HG03064 (cell line): Measurements from ENCODE around the gene TMEM243.
"Not testable (repeated sequence)": the region's sequence is repeated elsewhere in the genome, so short reads cannot be mapped to it uniquely, and the experiment has no call there.

Experiments
- ATAC-seq: cut with Tn5 transposase; IDR thresholded peaks from one replicate; pipeline ENCODE4 v1.9.1; 2021; ENCODE audit warnings: low read depth; ENCODE audit not compliant: unreplicated experiment

TMEM243 gene

DNA sequence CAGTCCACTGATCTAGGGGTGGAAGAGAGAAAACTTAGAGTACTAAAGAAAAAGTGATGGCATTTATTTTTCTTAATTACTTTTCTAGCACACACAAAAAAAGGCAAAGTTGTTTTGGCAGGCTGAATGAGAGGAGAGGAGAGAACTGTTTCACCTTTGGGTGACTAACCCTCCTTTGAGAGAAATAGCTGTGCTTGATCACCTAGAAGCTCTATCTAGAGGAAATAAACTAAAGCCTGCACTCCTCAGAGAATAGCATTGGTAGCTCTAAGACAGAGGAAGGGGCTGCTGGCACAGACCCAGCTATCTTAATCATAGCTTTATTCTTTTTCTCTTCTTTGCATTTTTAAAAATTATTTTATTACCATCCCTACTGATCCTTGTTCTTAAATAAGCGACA, 6.3 kb downstream of the TMEM243 start:
- ATAC-seq: no peak

DNA sequence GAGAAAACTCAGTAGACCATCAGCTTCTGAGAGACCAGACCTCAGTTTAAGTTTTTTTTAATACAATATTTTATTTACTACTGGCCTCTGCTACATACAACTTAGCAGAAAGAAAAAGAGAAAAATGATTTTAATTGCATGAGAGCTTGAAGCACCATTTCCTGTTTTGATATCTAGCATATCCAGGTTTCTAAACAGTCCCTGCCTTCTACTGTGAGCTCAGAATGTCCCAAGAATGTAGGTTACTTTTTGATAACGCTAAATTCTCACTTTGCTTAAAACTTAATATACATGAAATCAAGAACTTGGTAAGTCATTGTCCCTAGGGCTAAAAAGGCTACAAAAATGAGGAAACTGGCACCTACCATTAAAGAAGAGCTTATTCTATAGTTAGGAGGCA, 7.0 kb downstream of the TMEM243 start:
- no peak for ATAC-seq

DNA sequence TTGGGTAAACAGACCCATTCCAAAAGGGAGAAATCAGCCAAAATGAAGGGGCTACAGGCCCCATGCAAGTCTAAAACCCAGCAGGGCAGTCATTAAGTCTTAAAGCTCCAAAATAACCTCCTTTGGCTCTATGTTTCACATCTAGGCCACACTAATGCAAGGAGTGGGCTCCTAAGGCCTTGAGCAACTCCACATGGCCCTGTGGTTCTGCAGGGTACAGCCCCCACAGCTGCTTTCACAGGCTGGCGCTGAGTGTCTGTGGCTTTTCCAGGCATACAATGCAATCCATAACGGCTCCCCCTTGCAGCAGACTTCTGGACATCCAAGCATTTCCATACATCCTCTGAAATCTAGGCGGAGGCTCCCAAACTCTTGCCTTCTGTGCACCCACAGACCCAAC, 9.0 kb downstream of the TMEM243 start:
- no peak for ATAC-seq

DNA sequence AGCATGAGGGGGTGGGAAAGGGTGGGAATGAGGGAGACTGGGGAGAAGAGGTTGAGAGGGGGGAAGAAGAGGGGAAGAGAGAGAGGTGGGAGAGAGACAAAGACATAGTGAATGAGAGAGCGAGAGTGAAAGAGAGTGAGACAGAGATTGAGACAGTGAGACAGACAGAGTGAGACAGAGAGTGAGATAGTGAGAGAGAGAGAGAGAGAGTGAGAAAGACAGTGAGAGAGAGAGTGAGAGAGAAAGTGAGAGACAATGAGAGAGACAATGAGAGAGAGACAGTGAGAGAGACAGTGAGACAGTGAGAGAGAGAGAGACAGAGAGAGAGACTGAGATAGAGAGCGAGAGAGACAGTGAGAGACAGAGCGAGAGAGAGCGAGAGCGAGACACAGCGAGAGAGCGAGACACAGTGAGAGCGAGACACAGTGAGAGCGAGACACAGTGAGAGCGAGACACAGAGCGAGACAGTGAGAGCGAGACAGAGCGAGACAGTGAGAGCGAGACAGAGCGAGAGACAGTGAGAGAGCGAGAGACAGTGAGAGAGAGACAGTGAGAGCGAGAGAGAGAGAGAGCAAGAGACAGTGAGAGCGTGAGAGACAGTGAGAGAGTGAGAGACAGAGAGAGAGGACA, 10.1 kb downstream of the TMEM243 start:
- ATAC-seq: no peak

DNA sequence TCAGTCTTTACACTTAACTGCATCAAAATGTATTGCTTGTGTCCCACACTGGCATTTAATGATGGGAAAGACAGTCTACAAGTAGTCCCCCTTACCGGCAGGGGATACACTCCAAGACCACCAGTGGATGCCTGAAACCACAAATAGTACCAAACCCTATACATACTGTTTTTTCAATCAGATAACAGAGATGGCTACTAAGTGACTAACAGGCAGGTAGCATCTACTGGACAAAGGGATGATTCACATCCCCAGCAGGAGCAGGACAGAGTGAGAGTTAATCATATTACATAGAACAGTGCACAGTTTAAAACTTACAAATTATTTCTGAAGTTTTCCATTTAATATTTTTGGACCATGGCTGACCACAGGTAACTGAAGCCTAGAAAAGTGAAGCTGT, 13.2 kb downstream of the TMEM243 start:
- ATAC-seq: no peak

DNA sequence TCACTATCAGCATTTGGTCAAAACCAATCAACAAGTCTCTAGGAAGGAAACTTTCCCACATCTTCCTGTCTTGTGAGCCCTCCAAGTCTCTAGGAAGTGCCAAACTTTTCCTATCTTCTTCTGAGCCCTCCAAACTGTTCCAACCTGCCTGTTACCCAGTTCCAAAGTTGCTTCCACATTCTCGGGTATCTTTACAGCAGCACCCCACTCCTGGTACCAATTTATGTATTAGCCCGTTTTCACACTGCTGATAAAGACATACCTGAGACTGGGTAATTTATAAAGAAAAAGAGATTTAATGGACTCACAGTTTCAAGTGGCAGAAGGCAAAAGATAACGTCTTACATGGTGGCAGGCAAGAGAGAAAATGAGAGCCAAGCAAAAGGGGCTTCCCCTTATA, 13.8 kb downstream of the TMEM243 start:
- not testable (repeated sequence) for ATAC-seq

DNA sequence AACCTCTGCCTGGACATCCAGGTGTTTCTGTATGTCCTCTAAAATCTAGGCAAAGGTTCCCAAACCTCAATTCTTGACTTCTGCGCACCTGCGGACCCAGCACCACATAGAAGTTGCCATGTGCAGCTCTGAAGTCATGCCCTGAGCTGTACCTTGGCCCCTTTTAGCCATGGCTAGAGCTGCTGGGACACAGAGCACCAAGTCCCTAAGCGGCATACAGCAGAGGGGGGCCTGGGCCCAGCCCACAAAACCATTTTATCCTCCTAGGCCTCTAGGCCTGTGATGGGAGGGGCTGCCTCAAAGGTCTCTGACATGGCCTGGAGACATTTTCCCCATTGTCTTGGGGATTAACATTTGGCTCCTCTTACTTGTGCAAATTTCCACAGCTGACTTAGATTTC, 14.6 kb downstream of the TMEM243 start:
- ATAC-seq: no peak

DNA sequence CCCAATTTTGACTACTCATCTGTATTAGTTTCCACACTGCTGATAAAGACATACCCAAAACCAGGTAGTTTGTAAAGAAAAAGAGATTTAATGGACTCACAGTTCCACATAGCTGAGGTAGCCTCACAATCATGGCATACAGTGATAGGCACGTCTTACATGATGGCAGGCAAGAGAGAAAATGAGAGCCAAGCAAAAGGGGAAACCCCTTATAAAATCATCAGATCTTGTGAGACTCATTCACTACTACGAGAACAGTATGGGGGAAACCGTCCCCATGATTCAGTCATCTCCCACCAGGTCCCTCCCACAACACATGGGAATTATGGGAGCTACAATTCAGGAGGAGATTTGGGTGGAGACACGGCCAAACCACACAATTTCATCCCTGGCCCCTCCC, 15.6 kb downstream of the TMEM243 start:
- ATAC-seq: not testable (repeated sequence)

DNA sequence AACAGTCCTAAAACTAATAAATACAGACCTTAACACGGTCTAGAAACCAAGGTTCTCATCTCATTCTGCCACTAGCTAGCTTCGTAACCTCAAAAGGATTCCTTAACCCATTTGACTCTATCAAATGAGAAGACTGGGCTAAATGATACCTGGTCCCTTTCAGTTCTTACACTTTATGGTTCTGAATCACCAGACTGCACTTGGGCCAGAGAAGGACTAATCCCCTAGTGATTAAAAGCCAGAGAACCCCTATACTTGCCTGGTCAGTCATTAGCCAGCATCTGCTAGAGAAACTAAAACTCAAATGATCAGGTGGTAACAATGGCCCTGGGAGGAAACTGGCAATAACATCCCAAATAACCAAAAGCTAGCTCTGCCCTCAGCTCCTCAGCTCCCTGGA, 16.8 kb downstream of the TMEM243 start:
- no peak for ATAC-seq

DNA sequence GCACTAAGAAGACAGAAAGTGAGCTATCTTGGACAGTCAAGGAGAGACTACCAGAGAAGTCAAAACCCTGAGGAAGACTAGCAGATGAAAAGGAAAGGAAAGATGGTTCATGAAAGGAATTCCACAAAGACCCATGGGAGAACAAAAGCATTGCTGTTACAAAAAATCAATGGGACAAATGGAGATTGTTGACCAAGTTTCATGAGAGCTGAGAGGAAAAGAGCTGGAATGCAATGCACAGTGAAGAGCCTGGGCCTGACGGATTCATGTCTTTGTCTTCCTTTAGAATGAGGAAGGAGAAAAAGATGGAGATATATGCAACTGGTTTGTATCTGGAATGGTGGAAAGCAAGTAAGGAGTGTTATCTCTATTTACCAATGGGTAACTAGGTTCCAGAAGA, 17.3 kb downstream of the TMEM243 start:
- no peak for ATAC-seq

DNA sequence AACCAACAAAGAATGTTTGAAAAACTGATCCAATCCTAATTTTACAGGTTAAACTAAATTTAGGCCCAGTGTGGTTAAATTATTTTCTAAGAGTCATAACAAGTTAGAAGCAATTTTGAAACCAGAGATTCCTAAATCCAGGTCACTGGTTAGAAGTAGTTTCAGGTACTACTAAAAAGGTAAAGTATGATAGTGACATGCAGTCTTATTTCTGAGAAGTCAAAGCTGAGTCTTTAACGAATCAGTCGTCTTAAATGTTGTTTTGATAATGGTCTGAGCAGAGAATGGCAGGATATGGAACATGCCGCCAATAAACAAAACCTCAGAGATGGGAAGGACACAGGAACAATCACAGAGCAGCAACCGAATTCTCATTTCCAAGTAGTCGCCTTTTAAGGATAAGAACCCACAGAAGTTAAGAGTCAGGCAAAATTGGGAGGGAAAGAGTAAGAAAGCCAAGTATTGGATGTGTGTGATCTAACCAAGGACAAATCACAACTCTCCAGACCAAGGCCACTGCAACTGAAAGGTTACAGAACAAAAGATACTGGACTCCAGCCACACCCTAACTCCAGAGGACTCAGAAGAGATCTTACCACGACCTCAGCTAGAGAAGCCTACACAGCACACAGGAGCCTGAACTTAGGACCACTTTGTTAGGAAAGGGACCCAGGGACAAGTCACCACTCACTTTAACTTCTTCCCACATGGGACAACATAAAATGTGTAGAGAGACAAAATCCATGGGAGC, 19.7 kb downstream of the TMEM243 start:
- ATAC-seq: no peak

DNA sequence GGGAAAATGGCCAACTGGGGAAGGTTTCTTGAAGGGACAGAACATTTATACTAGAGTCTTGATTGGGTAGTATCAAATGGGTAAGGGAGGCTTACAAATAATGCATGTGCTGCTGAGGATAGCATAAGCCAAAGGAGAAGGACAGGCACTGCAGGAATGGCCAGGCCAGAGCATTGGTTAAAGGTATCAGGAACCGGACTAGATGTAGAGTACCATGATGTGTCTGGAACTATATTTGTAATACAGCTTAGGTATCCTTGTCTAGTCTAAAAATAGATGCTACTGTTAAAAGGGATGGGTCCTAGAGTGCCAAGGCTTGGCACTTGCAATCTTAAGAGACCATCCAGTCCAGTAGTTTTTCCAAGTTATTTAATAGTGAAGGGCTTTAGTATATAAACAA, 20.3 kb downstream of the TMEM243 start:
- no peak for ATAC-seq

DNA sequence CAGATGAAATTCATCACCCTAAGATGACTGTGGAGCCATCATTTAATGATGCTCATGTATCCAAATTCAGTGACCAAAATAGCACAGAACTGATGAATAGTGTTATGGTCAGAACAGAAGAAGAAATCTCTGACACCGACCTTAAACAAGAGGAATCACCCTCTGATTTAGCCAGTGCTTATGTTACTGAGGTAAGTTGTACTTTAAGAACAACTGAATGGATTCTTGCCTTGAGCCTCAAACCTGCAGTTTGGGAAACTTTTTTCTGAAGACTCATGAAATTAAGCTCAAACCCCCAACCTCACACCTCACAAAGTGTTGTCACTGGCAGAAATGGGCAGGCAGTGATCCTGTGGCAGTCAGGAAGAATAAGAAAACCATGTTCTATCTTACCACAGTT, 25.6 kb downstream of the TMEM243 start:
- no peak for ATAC-seq

DNA sequence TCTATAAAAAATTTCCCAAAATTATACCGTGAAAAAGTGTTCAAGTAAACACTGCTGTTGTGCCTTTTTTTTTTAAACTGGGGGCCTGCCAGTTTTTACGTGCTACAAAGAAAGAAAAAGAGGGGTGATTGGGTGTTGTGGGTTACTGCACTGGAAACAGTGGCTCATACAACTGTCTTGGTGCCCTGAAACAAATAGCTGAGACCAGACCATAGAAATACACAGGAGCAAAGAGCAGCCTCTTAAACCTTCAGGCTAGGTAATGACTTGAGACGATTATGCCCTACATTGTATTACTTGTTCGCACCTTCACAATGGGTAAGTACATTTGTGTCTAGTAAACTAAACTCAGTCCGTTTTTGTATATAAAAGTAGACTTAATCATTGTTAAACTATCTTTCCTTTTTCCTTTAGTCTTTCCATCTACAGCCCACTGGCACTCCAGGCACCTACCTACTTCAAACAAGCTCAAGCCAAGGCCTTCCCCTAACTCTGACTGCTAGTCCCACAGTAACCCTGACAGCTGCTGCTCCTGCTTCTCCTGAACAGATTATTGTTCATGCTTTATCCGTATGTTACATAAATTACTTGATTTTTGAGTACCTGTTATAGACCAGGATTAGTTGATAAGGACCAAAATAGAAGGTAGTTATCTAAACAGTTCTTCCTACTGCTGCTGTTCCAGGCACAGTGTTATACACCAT, 26.6 kb downstream of the TMEM243 start:
- no peak for ATAC-seq

DNA sequence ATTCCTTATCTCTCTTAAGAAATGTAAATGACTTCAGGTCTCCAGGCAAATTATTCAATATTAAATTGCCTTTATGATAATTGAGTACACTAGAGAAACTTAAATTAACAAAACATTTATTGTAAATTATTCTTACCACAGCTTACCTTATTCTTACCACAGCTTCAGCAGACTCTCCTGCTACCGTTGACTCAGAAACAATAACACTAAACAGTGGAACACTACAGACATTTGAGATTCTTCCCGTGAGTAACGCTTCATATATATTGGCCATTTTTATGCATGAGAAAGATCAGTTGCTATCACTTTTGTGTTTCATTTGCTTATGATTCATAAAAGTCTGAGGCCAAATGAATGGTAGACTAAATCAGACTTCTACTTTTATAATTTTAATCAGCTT, 28.7 kb downstream of the TMEM243 start:
- no peak for ATAC-seq

DNA sequence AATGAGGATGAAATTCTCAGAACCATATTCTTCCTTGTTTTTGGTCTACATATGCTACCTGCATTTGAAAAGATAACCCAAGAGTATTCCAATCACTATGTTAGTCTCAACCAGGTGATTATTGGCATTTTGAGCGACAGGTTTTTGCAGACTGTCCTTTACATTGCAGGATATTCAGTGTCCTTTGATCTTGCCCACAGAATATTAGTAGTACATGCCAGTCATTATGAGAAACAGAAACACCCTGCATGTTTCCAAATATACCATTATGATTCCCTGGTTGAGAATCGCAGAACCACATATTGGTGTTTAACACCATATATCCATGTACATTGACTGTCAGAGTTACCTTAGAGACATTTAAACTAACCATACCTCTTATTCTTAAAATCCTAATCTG, 30.6 kb downstream of the TMEM243 start:
- ATAC-seq: no peak

DNA sequence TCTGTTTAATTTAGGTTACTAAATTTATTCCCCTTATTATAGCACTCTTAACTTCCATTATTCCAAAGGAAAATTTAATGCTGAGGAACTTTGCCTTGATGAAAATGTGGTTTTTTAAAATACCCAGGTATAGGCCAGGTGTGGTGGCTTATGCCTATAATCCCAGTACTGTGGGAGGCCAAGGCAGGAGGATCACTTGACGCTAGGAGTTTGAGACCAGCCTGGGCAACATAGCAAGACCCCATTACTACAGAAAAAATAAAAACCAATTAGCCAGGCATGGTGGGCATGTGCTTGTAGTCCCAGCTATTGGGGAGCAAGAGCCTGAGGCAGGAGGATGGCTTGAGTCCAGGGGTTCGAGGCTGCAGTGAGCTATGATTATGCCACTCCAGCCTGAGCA, 32.4 kb downstream of the TMEM243 start:
- ATAC-seq: no peak

DNA sequence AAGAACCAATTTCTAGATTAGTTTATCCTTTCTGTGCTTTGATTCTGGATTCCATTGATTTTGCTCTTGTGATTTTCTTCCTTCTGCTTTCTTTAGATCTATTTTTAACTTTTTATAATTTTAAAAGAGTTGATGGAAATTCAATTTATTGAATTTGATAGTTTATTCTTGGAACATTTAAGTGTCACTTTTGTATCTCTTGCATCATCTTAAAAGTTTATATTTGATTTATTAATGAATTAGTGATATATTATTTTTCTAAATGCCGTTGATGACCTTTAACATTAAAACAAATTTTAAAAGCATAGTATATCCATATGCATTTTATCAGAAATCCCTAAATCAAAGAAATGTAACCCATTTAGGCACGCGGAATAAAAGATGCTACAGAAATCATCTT, 40.4 kb downstream of the TMEM243 start:
- ATAC-seq: no peak

DNA sequence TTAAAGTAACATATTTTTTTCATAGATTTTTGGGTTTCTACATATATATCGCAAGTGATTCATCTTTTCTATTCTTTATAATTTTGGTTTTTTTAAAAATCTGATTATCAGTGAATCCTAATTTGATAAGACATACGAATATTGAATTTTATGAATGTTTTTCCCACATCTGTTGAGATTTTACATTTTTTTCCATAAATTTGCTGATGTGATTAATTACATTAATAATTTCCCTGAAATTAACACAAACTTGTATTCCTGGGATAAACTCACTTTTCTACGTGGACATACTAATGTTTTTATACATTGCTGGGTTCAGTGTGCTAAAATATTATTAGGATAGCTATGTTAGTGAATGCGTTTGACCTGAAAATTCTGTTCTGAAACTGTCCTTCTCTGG, 41.2 kb downstream of the TMEM243 start:
- ATAC-seq: no peak

DNA sequence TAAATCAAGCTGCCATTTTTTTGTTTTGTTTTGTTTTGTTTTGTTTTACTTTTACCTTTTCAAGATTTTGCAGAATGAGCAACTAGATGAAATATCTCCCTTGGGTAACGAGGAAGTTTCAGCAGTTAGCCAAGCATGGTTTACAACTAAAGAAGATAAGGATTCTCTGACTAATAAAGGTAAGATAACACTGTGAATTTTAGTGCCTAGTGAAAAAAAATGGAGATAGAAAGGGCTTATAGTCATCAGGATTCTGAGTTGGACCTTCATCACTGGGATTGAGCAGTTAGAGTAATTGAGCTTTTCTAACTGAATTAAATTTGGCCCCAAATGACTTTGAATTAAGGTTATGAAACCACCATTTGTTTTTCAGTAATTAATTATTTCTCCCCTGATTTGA, 46.1 kb downstream of the TMEM243 start:
- ATAC-seq: no peak

DNA sequence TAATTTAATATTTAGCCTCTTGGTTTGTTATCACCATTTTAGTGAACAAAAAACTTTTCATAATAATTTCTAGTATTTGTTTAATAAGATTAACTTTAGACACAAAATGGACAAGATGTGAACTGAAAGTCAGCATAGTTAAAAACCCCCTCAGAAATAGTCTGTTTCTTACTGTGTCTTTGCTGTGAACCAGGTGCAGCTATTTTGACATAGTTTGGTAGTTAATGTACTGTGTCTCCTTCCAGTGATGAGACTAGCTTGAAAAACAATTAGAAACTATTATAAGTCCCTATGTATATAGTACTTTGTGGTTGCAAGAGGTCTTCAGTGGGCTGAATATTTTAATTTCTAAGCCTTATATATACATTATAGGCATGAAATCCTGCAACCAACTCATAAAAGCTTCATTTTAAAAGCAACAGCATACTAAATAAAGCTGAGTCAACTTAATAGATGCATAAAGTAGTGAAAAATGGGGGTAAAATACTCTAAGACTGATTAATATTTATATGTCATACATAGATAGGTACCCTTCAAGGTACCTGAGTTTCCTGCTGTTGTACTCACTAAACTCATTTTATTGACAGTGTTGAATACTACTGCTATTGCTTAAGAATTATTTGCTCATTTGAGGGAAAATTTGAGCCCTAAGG, 48.1 kb downstream of the TMEM243 start:
- ATAC-seq: no peak
